H1 (cell line): ENCODE measurements around the gene ANKRD17. TPM values are rescaled to one million over a fixed set of nuclear protein-coding genes. Genes with fewer than 3 reads are reported as not detected.

Source experiments
- ASH2L ChIP-seq: fragments of 200-600, 300-600 bp; sonication (generic); IDR thresholded peaks from one replicate; pipeline ENCODE4 v1.7.1; 2017; ENCODE audit warnings: low read length
- HDAC6 ChIP-seq: IDR thresholded peaks from one replicate; pipeline ENCODE4 v1.7.1; 2012; ENCODE audit warnings: low read depth, mild to moderate bottlenecking, inconsistent platforms, low read length, moderate library complexity
- NANOG ChIP-seq: IDR thresholded peaks from 2 replicates; pipeline ENCODE4 v1.6.1; 2011; ENCODE audit warnings: low read length, low read depth, mild to moderate bottlenecking, inconsistent platforms; ENCODE audit not compliant: insufficient read depth, poor library complexity, severe bottlenecking
- SIN3A ChIP-seq, 2 experiments: IDR thresholded peaks in 1 of 2; conservative IDR thresholded peaks in 1 of 2; 2 replicates each; pipeline ENCODE4 v1.6.1; 2011 to 2012; ENCODE audit warnings: low read length in 2 of 2, improper control_type of control experiment in 1 of 2, low read depth in 1 of 2, mild to moderate bottlenecking in 1 of 2
- SP1 ChIP-seq: IDR thresholded peaks from 2 replicates; pipeline ENCODE4 v1.6.1; 2011; ENCODE audit warnings: low read depth, low read length
- polyA plus RNA-seq, 7 experiments: library from polyadenylated mRNA; depleted of rRNA in 3 of 7; stranded (reverse) in 5 of 7; unstranded in 2 of 7; fragments of >200 nt in 5 of 7; fragments of 200-250 nt in 2 of 7; gene quantifications; 1 replicate in 5 of 7; 2 replicates in 1 of 7; 4 replicates in 1 of 7; pipeline versions ENCODE4 v1.2.1 to v1.2.3, GENCODE V29; 2011 to 2013; ENCODE audit warnings: missing spikeins in 2 of 7, mixed read lengths in 2 of 7
- total RNA-seq: library from RNA; stranded (reverse); fragmentation: NEBNext Ultra II Directional; extraction: Animal tissue kit (Norgen Biotek cat#: 25700); gene quantifications from 2 replicates; pipeline ENCODE4 v1.2.1, GENCODE V29; 2021

ANKRD17 gene
- total and polyA plus RNA-seq, 2 of the 8 experiments (the other 6 are each of a cell fraction or from before 2014, with no cell fraction given): 42.4 to 93.7 TPM

DNA sequence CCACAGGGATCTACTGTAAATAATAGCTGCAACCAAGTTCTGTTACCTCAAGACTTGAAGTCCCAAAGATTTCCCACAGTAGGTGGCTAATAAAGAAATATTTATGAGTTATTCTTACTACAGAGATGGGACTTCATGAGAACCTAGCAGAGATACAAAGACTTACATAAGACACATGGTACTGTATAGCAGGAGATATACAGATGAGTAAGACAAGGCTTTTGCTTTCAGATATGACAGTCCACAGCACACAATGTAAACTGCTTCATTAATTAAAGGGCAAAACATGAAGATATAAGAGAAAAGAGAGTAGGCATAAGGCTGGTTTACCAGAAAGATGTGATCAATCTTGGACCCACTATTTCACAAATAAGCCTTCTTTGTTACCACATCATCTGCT lies 6.6 kb downstream of the ANKRD17 start (continued):
- TF ChIP-seq HDAC6 (no peak), ASH2L (no peak), NANOG (no peak), SP1 (no peak), SIN3A (conservative IDR thresholded peaks at IDR 0.05 in 1 of 2, IDR thresholded peaks at IDR 0.05 in 1 of 2; ENCODE audit: low read depth in 1 of 2, low read length in 2 of 2) (no peak)
